CD4-positive, alpha-beta T cell (primary cell): ENCODE measurements around the gene SUCLG2. TPM values are rescaled to one million over a fixed set of nuclear protein-coding genes. Genes with fewer than 3 reads are reported as not detected.
A peak's percentile ranks its signal among the peaks of the same experiment; 100 is the strongest.

ENCODE experiments used
- ATAC-seq: fragments of 200-7000 bp; cut with Tn5 transposase; one replicate; pipeline ENCODE4 v1.10.0; 2022; ENCODE audit warnings: mild to moderate bottlenecking; ENCODE audit not compliant: poor library complexity
- CTCF ChIA-PET: fragments of 350-600 bp; sonication (Branson Sonifier 250); formaldehyde crosslinking; loops from one replicate; lab custom pipeline; 2021; ENCODE audit warnings: antibody characterized with exemption, inconsistent platforms; lab: Charles Lee
- POLR2A ChIA-PET: fragments of 350-600 bp; sonication (Branson Sonifier 250); formaldehyde crosslinking; loops from one replicate; lab custom pipeline; 2021; ENCODE audit warnings: antibody characterized with exemption, inconsistent platforms; lab: Charles Lee
- DNase-seq, 14 experiments: peaks; one replicate each; pipeline ENCODE4 v3.0.0-alpha.2; 2013 to 2020; ENCODE audit warnings: mixed read lengths in 2 of 14
- H3K27ac ChIP-seq, 2 donors: one replicate each; pipeline versions ENCODE4 v1.5.1 to v1.7.0; 2013; ENCODE audit warnings: low read length in 2 of 2, low read depth in 1 of 2, mild to moderate bottlenecking in 1 of 2
- H3K27me3 ChIP-seq, 2 experiments: 1 replicate in 1 of 2; 2 replicates in 1 of 2; pipeline versions ENCODE4 v1.6.1 to v1.7.0; 2013; ENCODE audit warnings: low read length in 2 of 2, control low read depth in 1 of 2, mild to moderate bottlenecking in 1 of 2, moderate library complexity in 1 of 2; ENCODE audit not compliant: insufficient read depth in 2 of 2, control insufficient read depth in 1 of 2
- H3K36me3 ChIP-seq: one replicate; pipeline ENCODE4 v1.6.1; 2013; ENCODE audit warnings: low read length, control low read depth; ENCODE audit not compliant: insufficient read depth
- H3K4me1 ChIP-seq: one replicate; pipeline ENCODE4 v1.6.1; 2013; ENCODE audit warnings: low read length, control low read depth; ENCODE audit not compliant: insufficient read depth
- H3K4me3 ChIP-seq: one replicate; pipeline ENCODE4 v1.5.1; 2013; ENCODE audit warnings: mild to moderate bottlenecking, low read length, moderate library complexity
- H3K9me3 ChIP-seq, 2 experiments: 1 replicate in 1 of 2; 2 replicates in 1 of 2; pipeline versions ENCODE4 v1.6.1 to v1.7.0; 2013; ENCODE audit warnings: low read length in 2 of 2, mild to moderate bottlenecking in 2 of 2, control low read depth in 1 of 2, moderate library complexity in 1 of 2; ENCODE audit not compliant: control insufficient read depth in 1 of 2, insufficient read depth in 1 of 2
- H3K27ac Mint-ChIP-seq: one replicate; pipeline ENCODE4 v1.8.0; 2020; ENCODE audit warnings: mixed read lengths
- H3K27me3 Mint-ChIP-seq: one replicate; pipeline ENCODE4 v1.8.0; 2021; ENCODE audit warnings: mixed read lengths
- H3K36me3 Mint-ChIP-seq: one replicate; pipeline ENCODE4 v1.8.0; 2021; ENCODE audit warnings: low read depth, mixed read lengths
- H3K4me1 Mint-ChIP-seq: one replicate; pipeline ENCODE4 v1.8.0; 2021; ENCODE audit warnings: low read depth, mixed read lengths
- H3K4me3 Mint-ChIP-seq: one replicate; pipeline ENCODE4 v1.8.0; 2020; ENCODE audit warnings: mild to moderate bottlenecking, mixed read lengths
- H3K9me3 Mint-ChIP-seq: one replicate; pipeline ENCODE4 v1.8.0; 2020; ENCODE audit warnings: mixed read lengths
- CTCF ChIP-seq: fragments of 200-600 bp; IDR thresholded peaks from one replicate; pipeline ENCODE4 v1.8.0; 2022; ENCODE audit warnings: antibody characterized with exemption, mild to moderate bottlenecking
- intact Hi-C, 2 experiments: fragments of 100-400 bp; cut with DNase I in 1 of 2; cut with micrococcal nuclease in 1 of 2; formaldehyde crosslinking; loops; one replicate each; pipeline versions ENCODE4 v1.15.1 to v1.9.0; 2023 to 2025; cut with DNase I, micrococcal nuclease
- total RNA-seq, 174 experiments: library from RNA in 2 of 174; stranded (reverse) in 2 of 174; gene quantifications; one replicate each; pipeline ENCODE4 v1.2.3 and lab custom pipeline; 2021 to 2026

The SUCLG2 gene
- total RNA-seq, 2 experiments from 2014 or later: 51.7 to 52.4 TPM

DNA sequence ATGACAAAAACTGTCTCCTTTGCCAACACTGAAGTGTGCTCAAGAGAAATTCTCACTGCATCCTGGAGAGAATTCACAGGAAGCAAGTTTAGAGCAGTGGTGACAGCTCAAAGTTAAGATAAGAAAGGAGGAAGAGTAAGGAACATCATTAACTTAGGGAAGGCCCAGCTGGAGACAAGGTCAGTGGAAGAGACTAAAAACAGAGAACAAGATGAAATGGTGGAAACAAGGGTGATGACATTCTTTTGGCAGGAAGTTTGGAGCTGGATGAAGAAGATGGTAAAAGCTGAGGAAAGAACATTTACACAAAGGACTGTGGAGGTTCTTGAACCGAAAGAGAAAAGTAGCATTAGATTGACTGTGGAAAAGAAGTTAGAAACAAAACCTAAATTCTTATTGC lies 6.7 kb upstream of the SUCLG2 start:
- ATAC-seq (no peak), DNase-seq (no peak)
- Mint-ChIP-seq H3K4me1 (peaks cover 83% of the 10 kb centered on the region), H3K36me3 (no peaks in the 10 kb centered on the region), H3K27me3 (no peaks in the 10 kb centered on the region), H3K4me3 (no peak overlapping the region), H3K9me3 (peaks cover 7% of the 10 kb centered on the region), H3K27ac (peak overlapping the region; percentile 22)
- ChIA-PET POLR2A (interaction anchor here (1.2 to 2.0 kb wide), 2 partner anchors 8 to 11 kb away, joined by 3 to 7 read pairs; partner anchors contain the start of gene SUCLG2), CTCF (no interaction called here)
- intact Hi-C loops: loop anchor here in 1 of 2 experiments (5.0 kb wide), 1 partner anchor 76 kb away; no protein-coding TSS in a partner anchor
- Histone ChIP-seq H3K27ac (no peak overlapping the region), H3K27me3 (no peaks in the 10 kb centered on the region), H3K4me1 (peaks cover 22% of the 10 kb centered on the region), H3K4me3 (no peak overlapping the region), H3K9me3 (no peaks in the 10 kb centered on the region), H3K36me3 (no peaks in the 10 kb centered on the region)
- TF ChIP-seq CTCF: no peak

- no peak for ATAC-seq
- peaks cover 15% of the 10 kb centered on the region for H3K36me3 Mint-ChIP-seq
- POLR2A ChIA-PET: interaction anchor here (1.1 to 5.7 kb wide), 4 partner anchors 11 to 401 kb away, joined by 5 to 68 read pairs (median 10); no protein-coding TSS in a partner anchor
- H3K27me3 Mint-ChIP-seq: no peaks in the 10 kb centered on the region
- H3K4me3 ChIP-seq: no peak overlapping the region
- CTCF ChIA-PET: interaction anchor here (0.9 to 1.3 kb wide), 2 partner anchors 34 to 133 kb away, joined by 3 read pairs; no protein-coding TSS in a partner anchor
- H3K27ac Mint-ChIP-seq: peak overlapping the region; percentile 97
- H3K4me3 Mint-ChIP-seq: no peak overlapping the region
- H3K27me3 ChIP-seq: no peaks in the 10 kb centered on the region
- no peak for DNase-seq
- no peak overlapping the region for H3K27ac ChIP-seq
- peaks cover 32% of the 10 kb centered on the region for H3K4me1 ChIP-seq
- TF ChIP-seq CTCF: no peak
- peaks cover 78% of the 10 kb centered on the region for H3K4me1 Mint-ChIP-seq
- peaks cover 9% of the 10 kb centered on the region for H3K9me3 Mint-ChIP-seq
- intact Hi-C loops: loop anchor here (5.0 to 10.0 kb wide), 5 partner anchors 80 to 1428 kb away; partner anchors contain the start of genes KBTBD8 (in 2 of the 2), ARL6IP5 (in 1 of the 2) and UBA3 (in 1 of the 2)
- no peaks in the 10 kb centered on the region for H3K36me3 ChIP-seq
- no peaks in the 10 kb centered on the region for H3K9me3 ChIP-seq
Observed at GRCh38 chr3:67657192-67657591, 2.8 kb upstream of the SUCLG2 start.

DNA sequence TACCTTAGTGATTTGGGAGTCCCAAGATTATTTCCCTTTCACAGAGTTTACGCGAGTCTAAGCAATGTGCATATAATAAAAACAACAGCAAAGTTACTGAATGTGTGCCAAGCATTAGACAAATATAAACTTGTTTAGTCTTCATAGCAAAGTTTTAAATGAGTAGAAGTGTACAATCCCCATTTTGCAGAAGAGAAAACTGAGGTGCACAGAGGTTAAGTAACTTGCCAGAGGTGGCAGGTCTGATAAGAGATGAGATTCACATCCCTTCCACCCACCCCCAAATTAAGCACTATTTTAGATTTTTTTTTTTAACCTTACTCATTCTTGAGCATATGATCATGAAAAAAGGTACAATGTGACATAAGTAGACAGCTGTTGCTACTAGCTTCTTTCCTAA lies 2.2 kb upstream of the SUCLG2 start:
- no peaks in the 10 kb centered on the region for H3K27me3 ChIP-seq
- Mint-ChIP-seq H3K27me3 (no peaks in the 10 kb centered on the region), H3K4me1 (peaks cover 79% of the 10 kb centered on the region), H3K4me3 (peak overlapping the region; percentile 93), H3K27ac (peak overlapping the region; percentile 97), H3K9me3 (peaks cover 9% of the 10 kb centered on the region), H3K36me3 (peaks cover 20% of the 10 kb centered on the region)
- CTCF ChIA-PET: interaction anchor here (0.9 to 1.3 kb wide), 2 partner anchors 35 to 134 kb away, joined by 3 read pairs; no protein-coding TSS in a partner anchor
- intact Hi-C loops: loop anchor here (5.0 to 10.0 kb wide), 5 partner anchors 81 to 1428 kb away; partner anchors contain the start of genes KBTBD8 (in 2 of the 2), ARL6IP5 (in 1 of the 2) and UBA3 (in 1 of the 2)
- ATAC-seq (no peak), DNase-seq (peak in 2 of 14 experiments; percentile 37 to 46)
- TF ChIP-seq CTCF: no peak
- H3K9me3 ChIP-seq: no peaks in the 10 kb centered on the region
- POLR2A ChIA-PET: interaction anchor here (0.8 to 5.7 kb wide), 10 partner anchors 8 to 658 kb away, joined by 4 to 68 read pairs (median 12); partner anchors contain the start of gene KBTBD8
- peaks cover 27% of the 10 kb centered on the region for H3K4me1 ChIP-seq
- H3K36me3 ChIP-seq: no peaks in the 10 kb centered on the region
- H3K4me3 ChIP-seq: no peak overlapping the region
- peak overlapping the region in 1 of 2 donors; percentile 21 for H3K27ac ChIP-seq
